ENCODE measurements around the gene MAP1LC3C.

MAP1LC3C gene

DNA sequence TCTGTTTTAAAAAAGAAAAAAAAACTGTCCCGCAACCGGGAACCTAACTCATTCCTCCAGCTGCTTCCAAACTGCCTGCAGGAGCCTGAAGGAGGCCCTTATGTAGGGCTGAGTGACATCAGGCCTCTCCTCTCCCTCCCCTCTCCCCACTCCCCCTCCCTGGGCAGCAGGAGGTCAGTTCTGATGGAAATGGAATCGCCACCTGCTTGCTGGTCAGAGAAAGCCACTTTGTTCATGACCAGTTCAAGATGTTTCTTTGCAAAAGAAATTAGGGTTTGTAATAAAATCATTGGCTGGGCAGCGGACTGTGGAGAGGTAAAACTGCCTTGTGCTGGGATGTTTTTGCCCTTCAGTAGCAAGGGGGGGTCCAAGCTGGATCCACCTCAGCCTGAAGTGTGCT is at the start of gene MAP1LC3C:
TSS of gene MAP1LC3C (minus strand) at position 73 of the 400 bp plus-strand sequence. CDS start 90 bp downstream, outside the sequence.
- no peak for ATAC-seq

- no peak for ATAC-seq
Observed at GRCh38 chr1:242043165-242043564, 44.3 kb upstream of the MAP1LC3C start.

DNA sequence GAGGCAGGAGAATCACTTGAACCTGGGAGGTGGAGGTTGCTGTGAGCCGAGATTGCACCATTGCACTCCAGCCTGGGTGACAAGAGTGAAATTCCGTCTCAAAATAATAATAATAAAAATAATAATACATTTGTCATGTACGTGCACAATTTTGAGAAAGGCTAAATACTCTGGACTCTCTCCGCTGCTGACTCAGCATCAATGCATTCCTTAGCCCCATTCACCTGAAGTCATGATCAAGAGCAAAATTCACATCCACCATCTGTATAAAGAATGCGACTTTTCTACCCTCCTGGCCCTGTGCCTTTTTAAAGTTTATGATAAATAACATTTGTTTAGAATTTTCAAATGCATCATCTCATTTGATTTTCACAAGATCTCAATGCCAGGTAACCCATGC is 35.5 kb upstream of the MAP1LC3C start:
- ATAC-seq, result no peak

DNA sequence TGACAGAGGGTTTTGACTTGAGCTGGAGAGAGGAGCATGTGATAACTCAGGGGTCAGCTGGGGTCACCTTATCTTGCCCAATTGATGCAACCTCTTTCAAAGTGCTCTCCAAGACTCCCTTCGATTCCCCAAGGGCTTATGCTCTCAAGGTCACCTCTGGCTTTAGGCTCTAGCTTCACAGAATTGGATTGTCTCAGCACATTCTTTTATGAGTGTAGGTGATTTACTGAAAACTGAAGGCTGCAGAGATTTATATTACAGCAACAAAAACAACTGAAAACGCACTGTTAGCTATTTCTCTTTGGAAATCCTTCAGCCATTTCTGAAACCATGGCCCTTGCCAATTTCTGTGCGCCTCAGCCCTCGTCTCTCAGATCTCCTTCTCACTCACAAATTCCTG is 34.5 kb upstream of the MAP1LC3C start:
- ATAC-seq, result no peak

DNA sequence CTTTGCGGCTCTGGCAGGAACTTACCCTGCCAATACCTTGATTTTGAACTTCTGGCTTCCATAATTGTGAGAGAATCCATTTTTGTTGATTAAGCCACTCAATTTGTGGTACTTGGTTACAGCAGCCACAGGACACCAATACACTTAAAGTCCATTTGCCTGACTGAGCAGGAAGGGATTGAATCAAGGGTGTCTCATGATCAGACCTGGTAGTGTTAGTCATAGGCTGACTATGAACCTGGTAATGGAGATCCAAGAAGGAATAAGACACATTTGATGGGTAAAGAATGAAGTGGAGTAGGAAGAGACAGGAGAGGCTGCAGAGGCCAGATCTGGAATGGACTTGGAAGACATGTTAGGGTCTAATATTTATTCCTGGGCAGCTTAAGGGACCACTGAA is 31.2 kb upstream of the MAP1LC3C start:
- no peak for ATAC-seq

DNA sequence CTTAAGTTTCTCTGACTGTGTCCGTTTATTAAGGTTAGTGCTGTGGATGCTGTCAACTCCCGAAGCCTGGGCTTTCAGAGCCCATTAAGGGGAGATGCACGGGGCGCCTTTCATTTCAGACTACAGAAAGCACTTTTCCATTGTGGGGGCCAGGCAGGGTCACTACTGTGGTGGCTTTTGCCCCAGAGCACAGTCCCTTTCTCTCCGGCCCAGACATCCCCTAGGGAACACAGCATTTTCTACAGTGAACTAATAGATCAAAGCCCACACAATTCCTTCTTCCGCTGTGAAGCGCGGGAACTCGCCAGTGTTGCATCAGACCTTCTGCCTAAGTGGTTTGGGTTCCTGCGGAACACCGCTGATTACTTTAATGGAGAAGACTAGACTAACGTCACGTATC is 26.8 kb upstream of the MAP1LC3C start:
- ATAC-seq, result no peak

DNA sequence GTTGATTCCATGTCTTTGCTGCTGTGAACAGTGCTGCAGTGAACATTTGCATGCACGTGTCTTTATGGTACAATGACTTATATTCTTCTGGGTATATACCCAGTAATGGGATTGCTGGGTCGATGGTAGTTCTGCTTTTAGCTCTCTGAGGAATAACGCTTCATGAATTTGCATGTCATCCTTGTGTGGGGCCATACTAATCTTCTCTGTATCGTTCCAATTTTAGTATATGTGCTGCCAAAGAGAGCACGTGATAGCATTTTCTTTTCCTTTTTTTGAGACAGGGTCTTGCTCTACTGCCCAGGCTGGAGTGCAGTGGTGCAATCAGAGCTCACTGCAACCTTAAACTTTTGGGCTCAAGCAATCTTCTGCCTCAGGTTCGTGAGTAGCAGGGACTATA is 24.9 kb upstream of the MAP1LC3C start:
- no peak for ATAC-seq

- ATAC-seq, result no peak
Observed at GRCh38 chr1:242019018-242019417, 20.1 kb upstream of the MAP1LC3C start.

- ATAC-seq, result no peak
Observed at GRCh38 chr1:242017580-242018233, 18.8 kb upstream of the MAP1LC3C start.

- no peak for ATAC-seq
Observed at GRCh38 chr1:242016479-242016878, 17.6 kb upstream of the MAP1LC3C start.

GRCh38 chr1:242011894-242012660 is 13.2 kb upstream of the MAP1LC3C start:
- ATAC-seq, result no peak

GRCh38 chr1:242008826-242009495 is 10.1 kb upstream of the MAP1LC3C start:
- no peak for ATAC-seq

GRCh38 chr1:242006976-242007375 is 8.1 kb upstream of the MAP1LC3C start:
- ATAC-seq, result no peak

GRCh38 chr1:242005866-242006535 is 7.1 kb upstream of the MAP1LC3C start:
- ATAC-seq, result no peak

DNA sequence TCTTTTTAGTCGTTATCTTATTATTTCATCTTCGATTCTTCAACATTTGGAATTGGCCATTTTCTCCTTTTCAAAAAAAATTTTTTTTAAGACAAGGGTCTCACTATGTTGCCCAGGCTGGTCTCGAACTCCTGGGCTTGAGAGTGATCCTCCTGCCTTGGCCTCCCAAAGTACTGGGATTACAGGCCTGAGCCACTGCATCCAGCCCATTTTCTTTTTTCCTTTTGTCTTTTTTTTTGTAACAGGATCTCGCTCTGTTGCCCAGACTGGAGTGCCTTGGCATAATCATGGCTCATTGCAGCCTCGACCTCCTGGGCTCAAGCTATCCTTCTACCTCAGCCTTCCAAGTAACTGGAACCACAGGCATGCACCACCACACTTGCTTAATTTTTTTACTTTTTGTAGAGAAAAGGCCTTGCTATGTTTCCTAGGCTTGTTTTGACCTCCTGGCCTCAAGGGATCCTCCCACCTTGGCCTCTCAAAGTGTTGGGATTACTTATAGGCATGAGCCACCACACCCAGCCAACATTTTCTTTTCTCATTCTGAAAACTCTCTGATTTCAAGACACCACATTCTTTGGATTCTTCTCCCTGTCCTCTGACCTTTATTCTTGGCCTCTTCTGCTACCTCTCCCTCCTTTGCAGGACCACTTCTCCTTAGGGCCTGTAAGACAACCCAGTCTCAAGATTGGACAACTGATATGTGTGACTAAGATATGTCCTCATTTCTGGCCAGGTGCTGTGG is 6.0 kb upstream of the MAP1LC3C start:
- ATAC-seq, result no peak

DNA sequence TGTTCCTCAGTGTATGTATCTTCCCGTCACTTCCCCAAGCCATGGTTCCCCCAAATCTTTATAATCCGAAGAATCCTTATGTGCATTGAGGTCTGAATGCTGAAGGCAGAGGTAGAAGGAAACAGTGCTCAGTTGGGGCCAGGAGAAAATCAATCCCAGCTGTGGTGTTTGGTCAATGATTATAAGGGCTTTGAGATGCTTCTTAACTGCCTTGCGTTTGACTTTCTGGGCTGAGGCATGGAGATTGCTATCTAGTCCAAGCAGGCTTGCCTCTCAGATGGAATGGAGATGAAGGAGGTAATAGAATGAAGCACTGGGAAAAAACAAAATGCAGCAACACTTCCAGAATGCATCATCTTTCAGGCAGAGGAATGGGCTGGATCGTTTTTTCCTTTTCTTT is 3.6 kb upstream of the MAP1LC3C start:
- ATAC-seq, result no peak

GRCh38 chr1:242002072-242002471 is 3.2 kb upstream of the MAP1LC3C start:
- ATAC-seq, result no peak

GRCh38 chr1:242000434-242000833 is 1.5 kb upstream of the MAP1LC3C start:
- no peak for ATAC-seq

DNA sequence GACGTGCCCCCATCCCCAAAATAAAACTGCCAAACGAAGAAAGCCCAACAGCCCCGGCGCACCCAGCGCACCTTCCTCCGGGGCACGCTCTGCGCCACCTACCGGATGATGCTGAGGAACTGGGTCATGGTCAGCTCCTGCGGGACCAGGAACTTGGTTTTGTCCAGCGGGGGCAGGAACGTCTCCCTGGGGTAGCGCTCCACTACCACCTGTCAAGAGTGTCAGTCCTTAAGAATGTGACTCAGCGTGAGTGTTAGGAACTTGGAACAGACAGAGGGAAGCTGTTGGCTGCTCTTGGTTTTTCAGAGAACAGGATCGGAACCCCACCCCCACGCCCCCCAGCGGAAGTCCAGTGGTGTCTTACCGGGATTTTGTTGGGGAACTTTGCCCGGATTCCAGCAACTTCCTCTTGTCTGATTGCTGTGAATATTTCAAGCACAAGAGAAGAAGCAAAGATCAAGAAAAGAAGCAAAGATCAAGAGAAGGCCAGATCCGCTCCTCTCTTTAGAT is 431 bp downstream of the MAP1LC3C start:
- peak; percentile 71 to 75 for ATAC-seq

DNA sequence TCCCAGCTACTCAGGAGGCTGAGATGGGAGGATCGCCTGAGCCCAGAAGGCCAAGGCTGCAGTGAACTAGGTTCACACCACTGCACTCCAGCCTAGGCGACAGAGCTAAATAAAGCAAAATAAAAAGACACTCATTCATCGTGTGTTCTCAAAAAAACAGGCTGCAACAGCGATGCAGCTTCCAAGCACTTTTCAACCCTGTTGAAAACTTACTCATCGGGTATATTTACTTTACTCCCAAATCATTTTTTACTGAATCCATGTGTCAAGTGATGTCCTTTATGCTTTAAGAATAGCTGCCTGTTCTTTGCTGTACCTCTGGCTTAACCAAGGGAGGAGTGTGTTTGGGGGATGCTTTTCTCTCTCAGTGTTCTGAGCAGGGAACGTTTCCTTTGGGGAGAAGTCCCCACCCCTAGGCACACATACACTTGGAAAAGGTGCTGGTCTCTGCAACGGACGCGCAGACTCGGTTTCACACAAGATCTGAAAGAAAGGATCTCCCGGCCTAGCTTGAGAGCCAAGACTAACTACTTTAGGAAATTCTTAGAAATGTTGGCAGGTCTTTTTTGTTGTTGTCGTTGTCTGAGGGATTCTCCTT is 1.4 kb downstream of the MAP1LC3C start:
- no peak for ATAC-seq

DNA sequence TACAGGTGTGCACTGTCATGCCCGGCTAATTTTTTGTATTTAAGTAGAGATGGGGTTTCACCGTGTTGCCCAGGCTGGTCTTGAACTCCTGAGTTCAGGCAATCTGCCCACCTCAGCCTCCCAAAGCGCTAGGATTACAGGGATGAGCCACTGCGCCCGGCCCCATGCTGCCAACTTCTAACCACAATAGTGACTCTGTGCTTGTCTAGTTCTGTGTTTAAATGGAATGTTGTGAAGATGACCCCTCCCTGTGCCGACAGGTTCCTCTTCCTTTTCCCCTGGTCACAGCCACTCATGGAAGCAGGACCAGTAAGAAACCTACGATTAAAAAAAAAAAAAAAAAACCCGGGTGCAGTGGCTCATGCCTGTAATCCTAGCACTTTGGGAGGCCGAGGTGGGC is 4.7 kb downstream of the MAP1LC3C start:
- no peak for ATAC-seq

- no peak for ATAC-seq
Observed at GRCh38 chr1:241992734-241993133, 6.2 kb downstream of the MAP1LC3C start.
